Brain microvascular endothelial cell (primary cell): ENCODE data around the gene SLC35F3.

ENCODE experiments used
- DNase-seq: peaks from one replicate; pipeline ENCODE4 v3.0.0-alpha.2; 2020
- H3K27ac ChIP-seq: fragments of 250-450 bp; sonication (Bioruptor Pico); 2 replicates; pipeline ENCODE4 v1.5.1; 2020; ENCODE audit warnings: mild to moderate bottlenecking, moderate library complexity
- H3K27me3 ChIP-seq: fragments of 250-450 bp; sonication (Bioruptor Pico); replicated peaks from 2 replicates; pipeline ENCODE4 v1.5.1; 2020; ENCODE audit warnings: mild to moderate bottlenecking
- H3K36me3 ChIP-seq: fragments of 250-450 bp; sonication (Bioruptor Pico); replicated peaks from 2 replicates; pipeline ENCODE4 v1.5.1; 2020; ENCODE audit warnings: mild to moderate bottlenecking
- H3K4me3 ChIP-seq: 2 replicates; pipeline ENCODE4 v1.5.1; 2011; ENCODE audit warnings: low read depth, mild to moderate bottlenecking, control low read depth, low read length, moderate library complexity
- CTCF ChIP-seq: IDR thresholded peaks from 2 replicates; pipeline ENCODE4 v1.5.1; 2011; ENCODE audit warnings: low read depth, mild to moderate bottlenecking, moderate library complexity, low read length, control low read depth, inconsistent platforms; ENCODE audit errors: missing control alignments
- in situ Hi-C: cut with HindIII; loops from 2 replicates; pipeline ENCODE4 v1.10.0; 2017; ENCODE audit warnings: low sequenced_read_pairs, low pct_ligation_motif_present

Gene SLC35F3

GRCh38 chr1:234327577-234328164, 423.2 kb downstream of the SLC35F3 start:
- Histone ChIP-seq H3K27me3 (no peaks in the 10 kb centered on the region), H3K27ac (no peak overlapping the region), H3K4me3 (no peak overlapping the region), H3K36me3 (no peaks in the 10 kb centered on the region)
- in situ Hi-C loops: no loop called here
- no peak for TF ChIP-seq CTCF
- no peak for DNase-seq

GRCh38 chr1:234330843-234331215, 426.4 kb downstream of the SLC35F3 start:
- in situ Hi-C loops: no loop called here
- Histone ChIP-seq H3K27me3 (no peaks in the 10 kb centered on the region), H3K27ac (no peak overlapping the region), H3K4me3 (no peak overlapping the region), H3K36me3 (no peaks in the 10 kb centered on the region)
- no peak for DNase-seq
- no peak for TF ChIP-seq CTCF

- Histone ChIP-seq H3K36me3 (no peaks in the 10 kb centered on the region), H3K27me3 (no peaks in the 10 kb centered on the region), H3K4me3 (no peak overlapping the region), H3K27ac (no peak overlapping the region)
- in situ Hi-C loops: no loop called here
- no peak for TF ChIP-seq CTCF
- no peak for DNase-seq
Observed at GRCh38 chr1:234331507-234331906, 427.0 kb downstream of the SLC35F3 start.

- Histone ChIP-seq H3K4me3 (no peak overlapping the region), H3K36me3 (no peaks in the 10 kb centered on the region), H3K27ac (no peak overlapping the region), H3K27me3 (no peaks in the 10 kb centered on the region)
- no peak for DNase-seq
- no peak for TF ChIP-seq CTCF
- in situ Hi-C loops: no loop called here
Observed at GRCh38 chr1:234336359-234336758, 431.9 kb downstream of the SLC35F3 start.

GRCh38 chr1:234337233-234337632, 432.8 kb downstream of the SLC35F3 start:
- no peaks in the 10 kb centered on the region for H3K27me3 ChIP-seq
- no peak for TF ChIP-seq CTCF
- DNase-seq: no peak
- no peaks in the 10 kb centered on the region for H3K36me3 ChIP-seq
- in situ Hi-C loops: no loop called here
- H3K4me3 ChIP-seq: no peak overlapping the region
- no peak overlapping the region for H3K27ac ChIP-seq

GRCh38 chr1:234340528-234340927, 436.1 kb downstream of the SLC35F3 start:
- in situ Hi-C loops: no loop called here
- H3K27ac ChIP-seq: no peak overlapping the region
- H3K36me3 ChIP-seq: no peaks in the 10 kb centered on the region
- no peaks in the 10 kb centered on the region for H3K27me3 ChIP-seq
- no peak for DNase-seq
- H3K4me3 ChIP-seq: no peak overlapping the region
- no peak for TF ChIP-seq CTCF
